ENCODE data around the gene BMAL1. TPM values are rescaled to one million over a fixed set of nuclear protein-coding genes. Genes with fewer than 3 reads are reported as not detected.
A peak's percentile ranks its signal among the peaks of the same experiment; 100 is the strongest.

The BMAL1 gene
- total RNA-seq (2012; rRNA removed) (9.9 and 13.1 TPM in 2 replicates), polyA plus RNA-seq (2012; rRNA removed) (7.5 and 8.8 TPM in 2 replicates), Bru-seq, nascent RNA (percentile 65 among the genes with signal in this experiment), BruChase-seq, experiment 1, labeled RNA remaining after a 6-hour chase (percentile 52 among the genes with signal in this experiment), BruChase-seq, experiment 2, labeled RNA remaining after a 2-hour chase (percentile 49 among the genes with signal in this experiment)
- polyA plus RNA-seq (2012; cell fraction: cytosol; rRNA removed): 3.2 and 7.1 TPM in 2 replicates
- polyA plus RNA-seq (2012; cell fraction: nucleus; rRNA removed; ENCODE audit: low replicate concordance): 7.6 and 22.8 TPM in 2 replicates
- long read RNA-seq, partial matches to known transcripts: 2 of 12 reads
- long read RNA-seq, other reads (novel, unspliced or antisense): 9 of 12 reads

- Histone ChIP-seq H3K18ac (ENCODE audit: low read depth, low read length) (peak within 1 kb of the TSS; percentile 6; the same call in 1 of the 2 replicates), H3K14ac (replicated peaks; ENCODE audit: low read depth, low read length) (peak within 1 kb of the TSS; percentile 6; the same call in 1 of the 2 replicates), H3K9me1 (ENCODE audit: insufficient read depth, low read length) (peaks cover 17% of the 10 kb centered on the region; the same call in 1 of the 2 replicates), H3K9ac (ENCODE audit: low read depth, low read length) (peak within 1 kb of the TSS; percentile 38), H3K4me1 (ENCODE audit: control insufficient read depth, insufficient read depth, low read length) (peaks cover 4% of the 10 kb centered on the region; the same call in 1 of the 2 replicates), H2BK15ac (ENCODE audit: low read depth, low read length) (no peak within 1 kb of the TSS), H2BK120ac (ENCODE audit: low read depth, low read length) (peak within 1 kb of the TSS; percentile 2; the same call in 1 of the 2 replicates), H3K9me3 (ENCODE audit: control insufficient read depth, insufficient read depth, low read length) (no peaks in the 10 kb centered on the region), H3K79me1 (ENCODE audit: low read depth in 1 of 2, low read length in 2 of 2) (peaks cover 9 to 44% of the 10 kb centered on the region in 2 experiments), H3K23ac (ENCODE audit: low read depth, low read length) (peak within 1 kb of the TSS; percentile 44), H3K4ac (ENCODE audit: low read depth, low read length) (peak within 1 kb of the TSS; percentile 2; the same call in 1 of the 2 replicates), H4K5ac (ENCODE audit: low read depth, low read length) (peak within 1 kb of the TSS; percentile 3; the same call in 1 of the 2 replicates), H2BK20ac (ENCODE audit: low read depth, low read length) (no peak within 1 kb of the TSS), H2AK9ac (replicated peaks; ENCODE audit: low read depth, low read length, poor library complexity) (peak within 1 kb of the TSS; percentile 86), H3K4me3 (ENCODE audit: insufficient read depth, low read depth, low read length) (peak within 1 kb of the TSS; percentile 95), H2AFZ (replicated peaks; ENCODE audit: low read length, poor library complexity) (peak within 1 kb of the TSS; percentile 99), H3K27ac (ENCODE audit: insufficient read depth, low read length) (peak within 1 kb of the TSS; percentile 42; the same call in 1 of the 2 replicates), H3K27me3 (ENCODE audit: control insufficient read depth, insufficient read depth, low read length) (peaks cover 4% of the 10 kb centered on the region; the same call in 1 of the 2 replicates), H4K91ac (ENCODE audit: insufficient read depth, low read depth, low read length) (no peak within 1 kb of the TSS), H3K4me2 (ENCODE audit: low read depth, low read length) (peak within 1 kb of the TSS; percentile 98), H3K56ac (ENCODE audit: extremely low read depth, insufficient read depth, low read length) (no peak within 1 kb of the TSS), H2AK5ac (ENCODE audit: low read depth, low read length) (no peak within 1 kb of the TSS), H4K20me1 (ENCODE audit: insufficient read depth, low read length) (peaks cover 30% of the 10 kb centered on the region), H3K36me3 (ENCODE audit: control insufficient read depth, insufficient read depth, low read length) (no peaks in the 10 kb centered on the region), H4K8ac (ENCODE audit: low read depth in 2 of 2, low read length in 2 of 2) (peak within 1 kb of the TSS in 1 of 2 experiments; percentile 10; a peak in 1 of 4 replicates), H2BK5ac (ENCODE audit: low read depth, low read length, poor library complexity, severe bottlenecking) (peak within 1 kb of the TSS; percentile 9)
- DNase-seq (no peak), ATAC-seq (ENCODE audit: low read depth) (peak; percentile 38)
- TF ChIP-seq MAZ (IDR thresholded peaks at IDR 0.05; ENCODE audit: borderline replicate concordance, low read depth, low read length) (peak; percentile 21; the same call in 1 of the 2 replicates), RAD21 (IDR thresholded peaks at IDR 0.05; ENCODE audit: low read length) (no peak), POLR2A (IDR thresholded peaks at IDR 0.05; ENCODE audit: low read depth, low read length) (peak; percentile 51; the same call in 1 of the 2 replicates)
- BruUV-seq (replicated peaks): no TSS peak
- in situ Hi-C loops (cut with MboI; ENCODE audit: low sequenced_read_pairs): no loop called here
- CTCF ChIA-PET: interaction anchor here (1.5 kb wide), 1 partner anchor 57 kb away, joined by 6 read pairs; no protein-coding TSS in a partner anchor
- POLR2A ChIA-PET (ENCODE audit: unreplicated experiment): no interaction called here
- 0% methylated on average over 19 of the region's 95 CpGs; no CpG with 5 or more reads in 1 of the 2 experiments for WGBS, 2 experiments (ENCODE audit: extremely low coverage in 2 of 2, insufficient read length in 1 of 2)
- dilution Hi-C loops (cut with HindIII; ENCODE audit: low sequenced_read_pairs, unreplicated experiment): no loop called here
- intact Hi-C loops (cut with micrococcal nuclease): loop anchor here (1.0 to 10.0 kb wide), 6 partner anchors 17 to 316 kb away; partner anchors contain the start of gene BTBD10
Measured at GRCh38 chr11:13277768-13278608, at the start of gene BMAL1. Gene BMAL1, plus strand, starts transcription at chr11:13277790. Its CDS starts 76,519 bp downstream, at chr11:13354309.

Measured in IMR-90 (cell line).